ENCODE measurements around the gene CDCA4.
"Not testable (repeated sequence)": the region's sequence is repeated elsewhere in the genome, so short reads cannot be mapped to it uniquely, and the experiment has no call there.

Gene CDCA4

GRCh38 chr14:105034315-105035039 is 13.6 kb upstream of the CDCA4 start:
- H3K9ac ChIP-seq (ENCODE audit: low read length) = no peak overlapping the region
- H3K9me2 ChIP-seq (replicated peaks; ENCODE audit: insufficient read depth, low read length) = no peaks in the 10 kb centered on the region
- TF ChIP-seq CTCF (IDR thresholded peaks at IDR 0.05; ENCODE audit: insufficient read depth, low read length, poor library complexity, severe bottlenecking) (no peak), EZH2phosphoT487 (conservative IDR thresholded peaks at IDR 0.05; ENCODE audit: low read length) (no peak)
- no peaks in the 10 kb centered on the region for H3K36me3 ChIP-seq (ENCODE audit: low read length)
- no peaks in the 10 kb centered on the region for H3F3A ChIP-seq (ENCODE audit: insufficient read depth)
- no peak overlapping the region for H2AFZ ChIP-seq (ENCODE audit: low read depth, low read length, severe bottlenecking)
- H3K9me3 ChIP-seq (ENCODE audit: insufficient read depth, low read length) = no peaks in the 10 kb centered on the region
- no peaks in the 10 kb centered on the region for H4K20me1 ChIP-seq (ENCODE audit: low read depth, low read length)
- no peak overlapping the region for H3K4me3 ChIP-seq (ENCODE audit: insufficient read depth, low read length, poor library complexity, severe bottlenecking)
- no peak overlapping the region for H3K4me2 ChIP-seq (ENCODE audit: low read depth, low read length, poor library complexity, severe bottlenecking)
- H3K27ac ChIP-seq (ENCODE audit: low read depth, low read length) = no peak overlapping the region
- H3K79me2 ChIP-seq (ENCODE audit: insufficient read depth, low read length) = no peaks in the 10 kb centered on the region
- H3K27me3 ChIP-seq (ENCODE audit: low read length) = no peaks in the 10 kb centered on the region

GRCh38 chr14:105033412-105033900 is 12.6 kb upstream of the CDCA4 start:
- not testable (repeated sequence) for H3K27ac ChIP-seq (ENCODE audit: low read depth, low read length)

GRCh38 chr14:105032451-105032901 is 11.6 kb upstream of the CDCA4 start:
- not testable (repeated sequence) for H3K27me3 ChIP-seq (ENCODE audit: low read length); H4K20me1 ChIP-seq (ENCODE audit: low read depth, low read length); H3K27ac ChIP-seq (ENCODE audit: low read depth, low read length); H3K36me3 ChIP-seq (ENCODE audit: low read length); H3K4me2 ChIP-seq (ENCODE audit: low read depth, low read length, poor library complexity, severe bottlenecking); H3K9me3 ChIP-seq (ENCODE audit: insufficient read depth, low read length); H3K4me3 ChIP-seq (ENCODE audit: insufficient read depth, low read length, poor library complexity, severe bottlenecking); H3K9ac ChIP-seq (ENCODE audit: low read length); H3F3A ChIP-seq (ENCODE audit: insufficient read depth); H3K9me2 ChIP-seq (replicated peaks; ENCODE audit: insufficient read depth, low read length); H3K79me2 ChIP-seq (ENCODE audit: insufficient read depth, low read length); H2AFZ ChIP-seq (ENCODE audit: low read depth, low read length, severe bottlenecking)

More at GRCh38 chr14:105033412-105033900, 12.6 kb upstream of the CDCA4 start:
- not testable (repeated sequence) for H3K27me3 ChIP-seq (ENCODE audit: low read length); H3K9me2 ChIP-seq (replicated peaks; ENCODE audit: insufficient read depth, low read length); H3F3A ChIP-seq (ENCODE audit: insufficient read depth); H3K9ac ChIP-seq (ENCODE audit: low read length); H3K4me3 ChIP-seq (ENCODE audit: insufficient read depth, low read length, poor library complexity, severe bottlenecking); H4K20me1 ChIP-seq (ENCODE audit: low read depth, low read length); H3K79me2 ChIP-seq (ENCODE audit: insufficient read depth, low read length); H3K4me2 ChIP-seq (ENCODE audit: low read depth, low read length, poor library complexity, severe bottlenecking); H3K9me3 ChIP-seq (ENCODE audit: insufficient read depth, low read length); H3K36me3 ChIP-seq (ENCODE audit: low read length); H2AFZ ChIP-seq (ENCODE audit: low read depth, low read length, severe bottlenecking)

GRCh38 chr14:105030836-105031396 is 10.0 kb upstream of the CDCA4 start:
- Histone ChIP-seq H3K4me3 (ENCODE audit: insufficient read depth, low read length, poor library complexity, severe bottlenecking) (no peak overlapping the region), H2AFZ (ENCODE audit: low read depth, low read length, severe bottlenecking) (no peak overlapping the region), H3K9me2 (replicated peaks; ENCODE audit: insufficient read depth, low read length) (no peaks in the 10 kb centered on the region), H3K27ac (ENCODE audit: low read depth, low read length) (no peak overlapping the region), H4K20me1 (ENCODE audit: low read depth, low read length) (no peaks in the 10 kb centered on the region), H3K9ac (ENCODE audit: low read length) (no peak overlapping the region), H3K79me2 (ENCODE audit: insufficient read depth, low read length) (no peaks in the 10 kb centered on the region), H3K27me3 (ENCODE audit: low read length) (no peaks in the 10 kb centered on the region), H3K36me3 (ENCODE audit: low read length) (no peaks in the 10 kb centered on the region), H3K4me2 (ENCODE audit: low read depth, low read length, poor library complexity, severe bottlenecking) (no peak overlapping the region), H3K9me3 (ENCODE audit: insufficient read depth, low read length) (no peaks in the 10 kb centered on the region), H3F3A (ENCODE audit: insufficient read depth) (no peaks in the 10 kb centered on the region)
- no peak for TF ChIP-seq EZH2phosphoT487 (conservative IDR thresholded peaks at IDR 0.05; ENCODE audit: low read length)
- TF ChIP-seq CTCF (IDR thresholded peaks at IDR 0.05; ENCODE audit: insufficient read depth, low read length, poor library complexity, severe bottlenecking) = no peak
